ENCODE data around the gene KRTAP2-3.

DNA sequence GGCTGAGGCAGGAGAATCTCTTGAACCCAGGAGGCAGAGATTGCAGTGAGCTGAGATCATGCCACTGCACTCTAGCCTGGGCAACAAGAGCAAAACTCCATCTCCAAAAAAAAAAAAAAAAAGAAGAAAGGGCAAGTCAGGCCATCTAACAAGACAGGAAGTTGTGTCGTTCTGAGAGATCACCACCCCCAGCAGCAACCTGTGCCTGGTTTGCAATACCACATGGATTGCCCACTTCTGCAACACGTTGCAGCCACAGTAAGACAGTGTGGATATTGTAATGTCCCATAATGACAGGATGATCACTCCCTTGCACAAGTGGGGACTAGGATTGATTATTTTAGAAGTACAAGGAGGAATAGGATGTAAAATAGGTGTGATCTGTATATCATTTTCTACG lies 9.1 kb upstream of the KRTAP2-3 start:
- TF ChIP-seq POLR2AphosphoS5 (IDR thresholded peaks at IDR 0.05) (no peak), POLR2A (IDR thresholded peaks at IDR 0.05) (no peak)
- TF ChIP-seq, protein P1, sequence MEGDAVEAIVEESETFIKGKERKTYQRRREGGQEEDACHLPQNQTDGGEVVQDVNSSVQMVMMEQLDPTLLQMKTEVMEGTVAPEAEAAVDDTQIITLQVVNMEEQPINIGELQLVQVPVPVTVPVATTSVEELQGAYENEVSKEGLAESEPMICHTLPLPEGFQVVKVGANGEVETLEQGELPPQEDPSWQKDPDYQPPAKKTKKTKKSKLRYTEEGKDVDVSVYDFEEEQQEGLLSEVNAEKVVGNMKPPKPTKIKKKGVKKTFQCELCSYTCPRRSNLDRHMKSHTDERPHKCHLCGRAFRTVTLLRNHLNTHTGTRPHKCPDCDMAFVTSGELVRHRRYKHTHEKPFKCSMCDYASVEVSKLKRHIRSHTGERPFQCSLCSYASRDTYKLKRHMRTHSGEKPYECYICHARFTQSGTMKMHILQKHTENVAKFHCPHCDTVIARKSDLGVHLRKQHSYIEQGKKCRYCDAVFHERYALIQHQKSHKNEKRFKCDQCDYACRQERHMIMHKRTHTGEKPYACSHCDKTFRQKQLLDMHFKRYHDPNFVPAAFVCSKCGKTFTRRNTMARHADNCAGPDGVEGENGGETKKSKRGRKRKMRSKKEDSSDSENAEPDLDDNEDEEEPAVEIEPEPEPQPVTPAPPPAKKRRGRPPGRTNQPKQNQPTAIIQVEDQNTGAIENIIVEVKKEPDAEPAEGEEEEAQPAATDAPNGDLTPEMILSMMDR (IDR thresholded peaks at IDR 0.05): no peak
